ENCODE data around the gene GNMT. TPM values are rescaled to one million over a fixed set of nuclear protein-coding genes. Genes with fewer than 3 reads are reported as not detected.

GNMT gene
- total and polyA plus RNA-seq, 4 experiments from 2014 or later: 0.36 to 1.2 (median 1.1) TPM; not detected in 1

DNA sequence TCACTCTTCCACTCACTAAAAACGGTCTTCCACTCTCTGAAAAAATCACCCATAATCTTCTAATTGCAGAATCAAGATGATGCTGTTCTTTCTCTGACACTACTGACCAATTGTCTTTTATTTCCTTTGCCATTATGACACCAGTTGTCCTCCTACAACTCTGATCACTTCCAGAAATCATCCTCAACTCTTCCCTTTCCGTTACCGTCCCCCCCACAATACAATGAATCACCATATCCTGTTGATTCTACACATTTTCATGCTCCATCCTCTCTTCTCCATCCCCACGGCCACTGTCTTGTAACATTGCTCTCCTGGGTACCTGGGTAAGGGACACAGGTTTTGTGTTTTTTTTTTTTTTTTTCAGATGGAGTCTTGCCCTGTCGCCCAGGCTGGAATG lies 21.3 kb downstream of the GNMT start:
- intact Hi-C loops (cut with micrococcal nuclease): no loop called here
- peaks cover 41 to 68% (median 57%) of the 10 kb centered on the region in 4 donors for H3K4me1 Mint-ChIP-seq
- H3K27me3 Mint-ChIP-seq: no peaks in the 10 kb centered on the region
- DNase-seq: no peak
- H3K36me3 Mint-ChIP-seq: peaks cover 2 to 17% of the 10 kb centered on the region in 2 donors
- Histone ChIP-seq H3K27ac (ENCODE audit: low read depth, low read length) (no peak overlapping the region), H3K4me1 (ENCODE audit: insufficient read depth, low read length) (peaks cover 53% of the 10 kb centered on the region), H3K9me3 (ENCODE audit: control insufficient read depth in 1 of 2, low read length in 2 of 2) (no peaks in the 10 kb centered on the region), H3K4me3 (ENCODE audit: low read length in 2 of 2) (no peak overlapping the region), H3K36me3 (ENCODE audit: insufficient read depth, low read length) (no peaks in the 10 kb centered on the region), H3K27me3 (ENCODE audit: insufficient read depth, low read length) (no peaks in the 10 kb centered on the region)
- H3K9me3 Mint-ChIP-seq: no peaks in the 10 kb centered on the region
- POLR2A ChIA-PET (ENCODE audit: partially characterized antibody): interaction anchor here (4.2 kb wide), 1 partner anchor 52 kb away, joined by 100 read pairs; the partner anchor contains the start of gene CNPY3
- CTCF ChIA-PET (ENCODE audit: partially characterized antibody): no interaction called here
- peak overlapping the region in 7 of 8 donors; percentile 0 to 73 (median 31) for H3K4me3 Mint-ChIP-seq
- H3K27ac Mint-ChIP-seq: peak overlapping the region; percentile 19 to 88 (median 75)

DNA sequence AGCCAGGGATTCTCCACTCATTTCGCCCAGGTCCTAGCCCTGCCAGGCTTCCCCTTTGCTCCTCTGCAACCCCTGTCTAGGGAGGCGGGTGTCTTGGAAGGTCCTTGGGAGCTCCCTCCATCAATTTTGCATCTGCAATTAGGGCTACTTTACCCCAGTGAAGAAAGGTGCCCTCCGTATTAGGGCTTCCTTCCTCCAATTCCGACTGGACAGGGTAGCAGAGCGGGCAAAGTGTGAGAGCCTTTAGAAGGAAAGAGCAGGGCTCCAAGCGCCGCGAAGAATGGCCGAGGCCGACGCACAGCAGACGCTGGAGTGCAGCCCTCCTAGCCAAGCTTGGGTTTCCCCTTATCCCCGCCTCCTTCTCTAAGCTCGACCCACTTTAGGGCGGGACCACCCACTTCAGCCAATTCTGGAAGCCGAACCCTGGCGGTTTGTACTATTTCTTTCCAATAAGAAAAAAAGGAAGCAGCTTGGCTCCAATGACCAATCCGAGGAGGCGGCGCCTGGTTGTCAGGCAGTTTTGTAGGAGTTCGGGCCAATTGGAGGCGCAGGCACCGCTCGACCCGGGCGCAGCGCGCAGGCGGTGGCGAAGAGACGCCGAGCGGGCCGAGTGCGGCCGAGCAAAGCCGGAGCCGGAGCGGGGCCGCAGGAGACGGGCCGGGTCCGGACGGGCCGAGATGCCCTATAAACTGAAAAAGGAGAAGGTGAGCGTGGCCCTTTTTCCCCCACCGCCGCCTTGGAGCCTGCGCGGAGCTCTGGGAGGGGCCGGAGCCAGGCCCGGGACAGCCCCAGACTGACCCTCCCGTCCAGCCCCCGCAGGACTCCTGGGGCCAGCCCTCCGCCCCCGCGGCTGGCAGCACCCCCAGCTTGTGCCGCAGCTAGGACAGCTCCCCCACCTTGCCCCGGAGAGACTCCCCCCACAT lies 23.7 kb downstream of the GNMT start, which contains the start of gene PPP2R5D:
Gene PPP2R5D, plus strand, starts transcription at position 570 of the 923 bp plus-strand sequence. Its CDS starts 108 bp downstream, at position 678.
- H3K36me3 Mint-ChIP-seq: peaks cover 0 to 19% of the 10 kb centered on the region in 2 donors
- peaks cover 58% of the 10 kb centered on the region for H3K4me1 ChIP-seq (ENCODE audit: insufficient read depth, low read length)
- peak within 1 kb of the TSS; percentile 87 for H3K27ac ChIP-seq (ENCODE audit: low read depth, low read length)
- no peaks in the 10 kb centered on the region for H3K27me3 ChIP-seq (ENCODE audit: insufficient read depth, low read length)
- H3K9me3 Mint-ChIP-seq: no peaks in the 10 kb centered on the region
- ChIA-PET POLR2A (ENCODE audit: partially characterized antibody) (interaction anchor here (0.7 to 3.8 kb wide), 32 partner anchors 9 to 645 kb away, joined by 3 to 80 read pairs (median 3); partner anchors contain the start of genes ABCC10, CNPY3, CUL7 and DNPH1), CTCF (ENCODE audit: partially characterized antibody) (interaction anchor here (0.8 to 1.8 kb wide), 4 partner anchors 9 to 55 kb away, joined by 3 to 12 read pairs (median 4); partner anchors contain the start of gene CNPY3)
- H3K27me3 Mint-ChIP-seq: no peaks in the 10 kb centered on the region
- H3K36me3 ChIP-seq (ENCODE audit: insufficient read depth, low read length): peaks cover 10% of the 10 kb centered on the region
- peak within 1 kb of the TSS; percentile 88 to 97 (median 94) for H3K4me3 Mint-ChIP-seq
- H3K4me1 Mint-ChIP-seq: peaks cover 45 to 73% (median 62%) of the 10 kb centered on the region in 4 donors
- peak within 1 kb of the TSS; percentile 93 to 98 (median 96) for H3K27ac Mint-ChIP-seq
- DNase-seq: peak; percentile 96 to 99 (median 98)
- intact Hi-C loops (cut with micrococcal nuclease): loop anchor here (1.0 to 2.0 kb wide), 5 partner anchors 24 to 191 kb away; partner anchors contain the start of genes CNPY3, CUL7, GNMT and KLHDC3
- no peaks in the 10 kb centered on the region for H3K9me3 ChIP-seq (ENCODE audit: control insufficient read depth in 1 of 2, low read length in 2 of 2)
- H3K4me3 ChIP-seq (ENCODE audit: low read length in 2 of 2): peak within 1 kb of the TSS; percentile 70 to 75

DNA sequence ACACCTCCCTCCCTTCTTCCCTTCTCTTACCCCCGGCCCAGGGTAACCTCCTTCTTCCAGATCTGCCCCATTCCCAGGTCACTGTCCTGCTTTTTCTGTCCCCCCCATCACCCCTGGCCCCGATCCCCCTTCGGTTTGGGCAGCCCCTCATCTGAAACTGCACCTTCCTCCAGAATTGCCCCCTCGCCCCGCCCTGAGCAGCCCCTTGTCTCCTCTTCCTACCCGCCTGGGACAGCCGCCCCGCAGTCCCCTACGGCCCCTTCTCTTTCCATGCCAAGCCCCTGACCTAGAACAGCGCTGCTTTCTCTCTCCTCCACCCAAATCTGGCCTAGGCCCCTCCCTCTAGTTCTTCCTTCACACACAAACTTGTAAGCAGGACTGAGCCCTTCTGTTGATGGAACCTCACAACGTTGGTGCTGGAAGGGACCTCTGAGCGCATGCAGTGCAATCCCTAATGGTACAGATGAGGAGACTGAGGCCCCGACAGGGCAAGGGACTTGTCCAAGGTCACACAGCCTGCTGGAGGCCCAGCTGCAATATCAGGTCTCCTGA lies 24.4 kb downstream of the GNMT start:
- intact Hi-C loops (cut with micrococcal nuclease): loop anchor here (1.0 to 2.0 kb wide), 5 partner anchors 25 to 190 kb away; partner anchors contain the start of genes CNPY3, CUL7, GNMT and KLHDC3
- H3K4me1 Mint-ChIP-seq: peaks cover 38 to 73% (median 56%) of the 10 kb centered on the region in 4 donors

DNA sequence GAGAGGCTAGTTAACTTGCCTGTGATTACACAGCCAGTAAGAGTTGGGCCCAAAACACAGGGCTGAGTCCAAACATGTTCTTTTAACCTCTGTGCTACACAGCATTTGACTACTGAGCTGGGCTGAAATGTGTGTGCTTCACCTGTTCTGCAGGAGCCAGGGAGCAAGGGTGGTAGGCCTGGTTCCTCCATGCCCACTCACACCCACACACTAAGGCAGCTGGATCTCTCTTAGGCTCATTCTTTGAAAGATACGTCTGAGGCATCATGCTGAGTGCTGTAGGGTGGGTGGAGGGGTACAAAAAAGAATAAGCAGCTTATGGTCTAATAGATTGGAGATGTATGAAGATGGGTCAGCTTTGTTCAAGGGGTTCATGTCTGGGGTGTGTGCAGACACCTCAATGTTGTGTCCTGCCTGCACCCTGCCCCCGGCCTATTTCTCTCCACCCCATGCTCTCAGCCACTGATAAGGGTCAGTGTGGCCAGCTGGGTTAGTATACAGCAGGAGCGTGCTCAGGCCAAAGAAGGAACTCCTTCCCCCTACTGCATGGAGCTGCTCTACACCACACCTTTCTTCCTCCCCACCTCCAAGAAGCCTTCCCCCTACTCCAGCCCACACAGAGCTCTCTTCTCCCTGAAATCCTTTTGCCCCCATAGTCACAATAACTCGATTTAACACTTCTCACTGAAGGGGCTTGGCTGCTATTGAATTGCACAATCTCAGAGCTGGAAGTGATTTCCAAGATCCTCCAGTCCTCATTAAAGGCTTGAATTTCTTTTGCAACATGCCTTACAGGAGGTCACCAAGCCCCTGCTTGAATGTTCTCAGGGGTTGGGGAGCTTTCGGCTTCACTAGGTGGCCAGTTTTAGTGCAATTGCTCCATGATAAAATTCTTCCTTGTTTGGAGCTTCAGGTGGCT lies 27.2 kb downstream of the GNMT start:
- POLR2A ChIA-PET (ENCODE audit: partially characterized antibody): interaction anchor here (0.8 to 2.3 kb wide), 4 partner anchors 9 to 26 kb away, joined by 3 to 18 read pairs (median 3); partner anchors contain the start of genes KLHDC3, MEA1 and PEX6
- intact Hi-C loops (cut with micrococcal nuclease): no loop called here
- no peak overlapping the region for H3K4me3 Mint-ChIP-seq
- peak overlapping the region in 4 of 7 donors; percentile 12 to 72 (median 49) for H3K27ac Mint-ChIP-seq
- H3K4me3 ChIP-seq (ENCODE audit: low read length in 2 of 2): no peak overlapping the region
- no peaks in the 10 kb centered on the region for H3K27me3 ChIP-seq (ENCODE audit: insufficient read depth, low read length)
- no peaks in the 10 kb centered on the region for H3K9me3 ChIP-seq (ENCODE audit: control insufficient read depth in 1 of 2, low read length in 2 of 2)
- H3K9me3 Mint-ChIP-seq: no peaks in the 10 kb centered on the region
- peaks cover 13 to 38% of the 10 kb centered on the region in 2 donors for H3K36me3 Mint-ChIP-seq
- H3K36me3 ChIP-seq (ENCODE audit: insufficient read depth, low read length): peaks cover 28% of the 10 kb centered on the region
- H3K4me1 Mint-ChIP-seq: peaks cover 42 to 67% (median 54%) of the 10 kb centered on the region in 4 donors
- no peak for DNase-seq
- H3K27ac ChIP-seq (ENCODE audit: low read depth, low read length): no peak overlapping the region
- H3K4me1 ChIP-seq (ENCODE audit: insufficient read depth, low read length): peaks cover 45% of the 10 kb centered on the region
- H3K27me3 Mint-ChIP-seq: no peaks in the 10 kb centered on the region
- CTCF ChIA-PET (ENCODE audit: partially characterized antibody): no interaction called here

More for the DNA sequence above, 24.4 kb downstream of the GNMT start:
- ChIA-PET CTCF (ENCODE audit: partially characterized antibody) (interaction anchor here (1.8 kb wide), 1 partner anchor 56 kb away, joined by 12 read pairs; the partner anchor contains the start of gene CNPY3), POLR2A (ENCODE audit: partially characterized antibody) (interaction anchor here (0.8 to 3.8 kb wide), 16 partner anchors 9 to 644 kb away, joined by 3 to 80 read pairs (median 6); partner anchors contain the start of genes CNPY3, CUL7, GTPBP2 and KLC4)
- H3K9me3 ChIP-seq (ENCODE audit: control insufficient read depth in 1 of 2, low read length in 2 of 2): no peaks in the 10 kb centered on the region
- Mint-ChIP-seq H3K27ac (peak overlapping the region; percentile 85 to 97 (median 91)), H3K9me3 (no peaks in the 10 kb centered on the region), H3K27me3 (no peaks in the 10 kb centered on the region), H3K4me3 (peak overlapping the region; percentile 84 to 97 (median 92)), H3K36me3 (peaks cover 5 to 24% of the 10 kb centered on the region in 2 donors)
- H3K4me1 ChIP-seq (ENCODE audit: insufficient read depth, low read length): peaks cover 52% of the 10 kb centered on the region
- DNase-seq: peak in 4 of 5 donors; percentile 11 to 22 (median 16)
- peak overlapping the region; percentile 87 for H3K27ac ChIP-seq (ENCODE audit: low read depth, low read length)
- peaks cover 18% of the 10 kb centered on the region for H3K36me3 ChIP-seq (ENCODE audit: insufficient read depth, low read length)
- H3K27me3 ChIP-seq (ENCODE audit: insufficient read depth, low read length): no peaks in the 10 kb centered on the region
- H3K4me3 ChIP-seq (ENCODE audit: low read length in 2 of 2): peak overlapping the region; percentile 70 to 75

DNA sequence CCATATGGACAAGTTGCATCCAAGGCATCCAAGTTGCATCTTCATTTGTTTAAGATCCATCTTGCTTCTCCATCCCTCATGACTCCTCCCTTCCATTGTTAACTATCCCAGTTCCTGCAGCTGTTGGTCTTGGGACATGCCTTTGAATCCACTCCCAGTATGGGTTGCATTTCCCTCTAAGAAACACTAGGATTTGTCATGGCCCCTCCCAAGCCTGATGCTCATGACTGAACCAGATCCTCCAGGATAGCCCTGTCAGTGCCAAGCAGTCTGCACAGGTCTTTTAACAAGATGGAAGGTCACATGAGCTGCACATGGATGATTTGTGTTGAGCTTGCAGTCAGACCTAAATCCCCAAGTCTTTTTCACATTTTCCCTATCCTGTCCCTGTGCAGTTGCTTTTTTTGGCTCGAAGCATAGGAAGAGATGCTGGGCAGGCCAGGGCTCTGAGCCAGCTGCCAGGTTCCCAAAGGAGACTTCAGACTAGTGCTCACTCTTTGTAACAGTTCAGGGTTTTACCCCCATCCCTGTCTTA lies 28.0 kb downstream of the GNMT start:
- Histone ChIP-seq H3K4me3 (ENCODE audit: low read length in 2 of 2) (no peak overlapping the region), H3K4me1 (ENCODE audit: insufficient read depth, low read length) (peaks cover 43% of the 10 kb centered on the region), H3K9me3 (ENCODE audit: control insufficient read depth in 1 of 2, low read length in 2 of 2) (no peaks in the 10 kb centered on the region), H3K27ac (ENCODE audit: low read depth, low read length) (no peak overlapping the region), H3K36me3 (ENCODE audit: insufficient read depth, low read length) (peaks cover 28% of the 10 kb centered on the region), H3K27me3 (ENCODE audit: insufficient read depth, low read length) (no peaks in the 10 kb centered on the region)
- DNase-seq: no peak
- Mint-ChIP-seq H3K4me1 (peaks cover 44 to 68% (median 56%) of the 10 kb centered on the region in 4 donors), H3K4me3 (peak overlapping the region in 1 of 8 donors; percentile 0), H3K27me3 (no peaks in the 10 kb centered on the region), H3K9me3 (no peaks in the 10 kb centered on the region), H3K27ac (peak overlapping the region in 4 of 7 donors; percentile 12 to 63 (median 58)), H3K36me3 (peaks cover 13 to 41% of the 10 kb centered on the region in 2 donors)
- ChIA-PET CTCF (ENCODE audit: partially characterized antibody) (no interaction called here), POLR2A (ENCODE audit: partially characterized antibody) (interaction anchor here (0.8 to 2.3 kb wide), 4 partner anchors 9 to 25 kb away, joined by 3 to 18 read pairs (median 3); partner anchors contain the start of genes KLHDC3, MEA1 and PEX6)
- intact Hi-C loops (cut with micrococcal nuclease): no loop called here

DNA sequence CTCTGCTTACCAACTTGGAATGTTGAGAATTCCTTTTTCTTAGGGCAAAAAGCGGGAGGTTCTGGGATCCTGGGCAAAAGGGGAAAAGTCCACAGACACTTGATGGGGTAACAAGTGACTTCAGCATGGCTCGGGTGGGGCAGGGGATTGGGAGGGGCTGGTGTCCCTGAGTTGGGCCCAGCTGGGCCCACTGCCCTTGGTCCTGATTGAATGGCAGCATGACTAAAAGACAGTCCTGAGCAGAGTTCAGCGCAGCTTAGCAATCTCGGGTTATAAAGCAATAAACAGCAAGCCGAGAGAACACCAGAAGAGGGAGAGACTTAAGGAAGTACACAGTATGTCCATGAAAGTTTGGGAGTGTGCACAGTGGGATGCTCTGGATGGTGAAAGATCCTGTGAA lies 29.4 kb downstream of the GNMT start:
- no peak overlapping the region for H3K4me3 Mint-ChIP-seq
- H3K4me1 Mint-ChIP-seq: peaks cover 41 to 65% (median 50%) of the 10 kb centered on the region in 4 donors
- Histone ChIP-seq H3K4me3 (ENCODE audit: low read length in 2 of 2) (no peak overlapping the region), H3K9me3 (ENCODE audit: control insufficient read depth in 1 of 2, low read length in 2 of 2) (no peaks in the 10 kb centered on the region), H3K27me3 (ENCODE audit: insufficient read depth, low read length) (no peaks in the 10 kb centered on the region), H3K36me3 (ENCODE audit: insufficient read depth, low read length) (peaks cover 28% of the 10 kb centered on the region), H3K27ac (ENCODE audit: low read depth, low read length) (no peak overlapping the region), H3K4me1 (ENCODE audit: insufficient read depth, low read length) (peaks cover 38% of the 10 kb centered on the region)
- POLR2A ChIA-PET (ENCODE audit: partially characterized antibody): interaction anchor here (1.3 to 3.2 kb wide), 2 partner anchors 11 to 24 kb away, joined by 4 to 10 read pairs; partner anchors contain the start of genes KLHDC3 and PEX6
- intact Hi-C loops (cut with micrococcal nuclease): no loop called here
- CTCF ChIA-PET (ENCODE audit: partially characterized antibody): no interaction called here
- H3K36me3 Mint-ChIP-seq: peaks cover 13 to 45% of the 10 kb centered on the region in 2 donors
- peak overlapping the region in 3 of 7 donors; percentile 17 to 27 (median 23) for H3K27ac Mint-ChIP-seq
- H3K9me3 Mint-ChIP-seq: no peaks in the 10 kb centered on the region
- no peak for DNase-seq
- no peaks in the 10 kb centered on the region for H3K27me3 Mint-ChIP-seq
